ENCODE data around the gene EVC2.

DNA sequence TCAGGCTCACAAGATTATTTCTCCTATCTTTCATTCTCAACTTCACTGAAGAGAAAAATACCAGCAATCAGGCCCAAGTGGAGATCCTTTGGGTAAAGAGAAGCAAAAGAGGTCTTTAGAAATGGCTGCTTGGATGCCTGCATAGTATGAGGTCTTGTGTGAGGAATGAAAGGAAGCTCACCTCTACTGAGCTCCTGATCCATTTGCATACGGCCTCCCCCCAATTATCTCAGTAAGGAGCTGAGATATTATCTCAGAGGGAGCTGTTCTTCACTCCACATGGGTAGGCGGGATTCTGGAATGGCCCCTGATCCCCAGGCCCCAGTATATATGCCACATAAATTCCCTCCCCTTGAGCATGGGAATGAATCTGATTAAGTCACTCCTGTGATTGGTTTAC lies 75.8 kb downstream of the EVC2 start:
- TF ChIP-seq, protein P1, sequence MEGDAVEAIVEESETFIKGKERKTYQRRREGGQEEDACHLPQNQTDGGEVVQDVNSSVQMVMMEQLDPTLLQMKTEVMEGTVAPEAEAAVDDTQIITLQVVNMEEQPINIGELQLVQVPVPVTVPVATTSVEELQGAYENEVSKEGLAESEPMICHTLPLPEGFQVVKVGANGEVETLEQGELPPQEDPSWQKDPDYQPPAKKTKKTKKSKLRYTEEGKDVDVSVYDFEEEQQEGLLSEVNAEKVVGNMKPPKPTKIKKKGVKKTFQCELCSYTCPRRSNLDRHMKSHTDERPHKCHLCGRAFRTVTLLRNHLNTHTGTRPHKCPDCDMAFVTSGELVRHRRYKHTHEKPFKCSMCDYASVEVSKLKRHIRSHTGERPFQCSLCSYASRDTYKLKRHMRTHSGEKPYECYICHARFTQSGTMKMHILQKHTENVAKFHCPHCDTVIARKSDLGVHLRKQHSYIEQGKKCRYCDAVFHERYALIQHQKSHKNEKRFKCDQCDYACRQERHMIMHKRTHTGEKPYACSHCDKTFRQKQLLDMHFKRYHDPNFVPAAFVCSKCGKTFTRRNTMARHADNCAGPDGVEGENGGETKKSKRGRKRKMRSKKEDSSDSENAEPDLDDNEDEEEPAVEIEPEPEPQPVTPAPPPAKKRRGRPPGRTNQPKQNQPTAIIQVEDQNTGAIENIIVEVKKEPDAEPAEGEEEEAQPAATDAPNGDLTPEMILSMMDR (conservative IDR thresholded peaks at IDR 0.05; ENCODE audit: low read depth, low read length): no peak
- TF ChIP-seq POLR2A (IDR thresholded peaks at IDR 0.05; ENCODE audit: low read depth, low read length) (no peak), BHLHE40 (IDR thresholded peaks at IDR 0.05; ENCODE audit: low read depth, low read length) (no peak)

All from IMR-90 (cell line).